HG03139 (cell line): ENCODE results near the gene STK16.
"Not testable (repeated sequence)": the region's sequence is repeated elsewhere in the genome, so short reads cannot be mapped to it uniquely, and the experiment has no call there.

Source experiments
- ATAC-seq: cut with Tn5 transposase; IDR thresholded peaks from one replicate; pipeline ENCODE4 v1.9.1; 2021; ENCODE audit not compliant: unreplicated experiment

The STK16 gene

DNA sequence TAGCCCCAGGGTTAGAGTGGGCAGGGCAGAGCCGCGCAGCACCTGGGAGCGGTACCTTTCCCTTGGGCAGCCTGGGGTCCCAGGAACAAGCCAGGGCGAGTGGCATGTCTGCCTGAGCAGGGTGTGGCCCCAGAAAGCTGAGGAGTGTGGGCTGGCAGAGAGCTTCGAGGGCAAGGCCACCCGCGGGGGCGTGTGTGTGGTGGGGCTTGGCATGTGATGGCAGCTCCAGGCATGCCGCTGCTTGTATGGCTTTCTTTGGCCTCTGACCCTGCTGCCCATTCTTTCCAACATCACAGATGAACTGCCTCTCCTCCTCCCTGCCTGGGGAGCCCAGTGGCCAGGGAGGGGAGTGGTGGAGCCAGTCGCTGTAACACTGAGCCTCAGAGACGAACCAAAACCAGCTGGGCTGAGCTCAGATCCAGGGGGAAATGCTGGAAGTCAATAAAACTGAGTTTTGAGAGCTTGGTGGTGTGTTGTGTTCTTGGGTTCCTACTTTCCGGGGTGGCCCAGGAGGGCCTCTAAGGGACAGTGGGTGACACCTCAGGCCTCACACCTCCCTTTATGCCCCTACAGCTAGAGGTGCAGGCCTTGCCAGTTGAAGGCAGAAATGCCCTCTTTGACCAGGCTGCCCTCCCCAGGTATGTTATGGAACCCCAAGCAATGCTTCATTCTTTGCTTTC lies 41.3 kb downstream of the STK16 start:
- no peak for ATAC-seq

DNA sequence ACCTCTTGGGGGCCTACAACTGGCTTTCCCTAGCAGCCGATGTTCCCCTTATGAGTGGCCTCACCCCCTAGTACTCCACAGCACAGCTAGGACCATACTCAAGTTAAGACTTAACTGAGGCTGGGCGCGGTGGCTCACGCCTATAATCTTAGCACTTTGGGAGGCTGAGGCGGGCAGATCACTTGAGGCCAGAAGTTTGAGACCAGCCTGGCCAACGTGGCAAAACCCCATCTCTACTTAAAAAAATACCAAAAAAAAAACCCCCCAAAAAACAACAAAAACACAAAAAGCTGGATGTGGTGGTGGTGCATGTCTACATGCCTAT lies 41.8 kb downstream of the STK16 start:
- not testable (repeated sequence) for ATAC-seq

DNA sequence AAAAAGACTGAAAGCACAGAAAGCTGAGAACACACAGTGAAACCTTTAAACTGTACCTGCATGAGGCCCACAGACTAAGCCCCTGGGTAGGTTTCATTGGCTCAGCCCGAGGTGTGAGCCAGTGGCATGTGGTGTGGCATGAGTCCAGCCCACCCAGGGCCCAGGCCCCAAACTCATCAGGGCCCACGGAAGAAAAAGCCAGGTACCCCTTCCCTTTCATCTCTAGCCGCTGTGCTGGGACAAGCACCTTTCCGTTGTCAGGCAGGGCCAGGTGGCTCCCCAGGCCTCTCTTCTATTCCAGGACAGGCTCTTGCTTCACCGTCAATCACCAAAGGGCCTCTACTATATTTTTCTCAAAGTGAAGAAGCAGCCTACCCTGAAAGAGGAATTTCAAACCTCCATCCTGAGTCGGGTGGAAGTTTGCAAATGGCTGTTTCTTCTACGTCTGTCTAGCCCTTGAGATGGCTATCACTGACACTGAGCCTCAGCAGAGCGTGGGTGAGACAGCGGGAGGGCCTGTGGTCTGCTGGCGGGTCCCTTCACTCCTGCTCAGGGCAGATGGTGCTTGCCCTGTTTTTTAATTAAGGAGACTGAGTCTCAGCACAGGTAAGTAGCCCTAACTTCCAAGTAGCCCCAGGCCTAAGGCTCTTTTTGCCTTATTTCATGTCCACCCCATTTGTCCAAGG lies 42.4 kb downstream of the STK16 start:
- ATAC-seq = no peak

DNA sequence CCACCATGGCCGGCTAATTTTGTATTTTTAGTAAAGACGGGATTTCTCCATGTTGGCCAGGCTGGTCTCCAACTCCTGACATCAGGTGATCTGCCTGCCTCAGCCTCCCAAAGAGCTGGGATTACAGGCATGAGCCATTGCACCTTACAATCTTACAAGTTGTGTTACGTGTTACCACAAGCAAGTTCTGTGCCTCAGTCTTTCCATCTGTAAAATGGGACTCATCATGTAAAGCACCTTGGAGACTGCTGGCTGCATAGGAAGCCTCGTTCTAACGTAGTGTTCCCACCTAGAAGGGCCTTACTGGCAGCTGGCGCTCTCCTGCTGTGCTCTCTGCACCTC lies 43.9 kb downstream of the STK16 start:
- no peak for ATAC-seq

DNA sequence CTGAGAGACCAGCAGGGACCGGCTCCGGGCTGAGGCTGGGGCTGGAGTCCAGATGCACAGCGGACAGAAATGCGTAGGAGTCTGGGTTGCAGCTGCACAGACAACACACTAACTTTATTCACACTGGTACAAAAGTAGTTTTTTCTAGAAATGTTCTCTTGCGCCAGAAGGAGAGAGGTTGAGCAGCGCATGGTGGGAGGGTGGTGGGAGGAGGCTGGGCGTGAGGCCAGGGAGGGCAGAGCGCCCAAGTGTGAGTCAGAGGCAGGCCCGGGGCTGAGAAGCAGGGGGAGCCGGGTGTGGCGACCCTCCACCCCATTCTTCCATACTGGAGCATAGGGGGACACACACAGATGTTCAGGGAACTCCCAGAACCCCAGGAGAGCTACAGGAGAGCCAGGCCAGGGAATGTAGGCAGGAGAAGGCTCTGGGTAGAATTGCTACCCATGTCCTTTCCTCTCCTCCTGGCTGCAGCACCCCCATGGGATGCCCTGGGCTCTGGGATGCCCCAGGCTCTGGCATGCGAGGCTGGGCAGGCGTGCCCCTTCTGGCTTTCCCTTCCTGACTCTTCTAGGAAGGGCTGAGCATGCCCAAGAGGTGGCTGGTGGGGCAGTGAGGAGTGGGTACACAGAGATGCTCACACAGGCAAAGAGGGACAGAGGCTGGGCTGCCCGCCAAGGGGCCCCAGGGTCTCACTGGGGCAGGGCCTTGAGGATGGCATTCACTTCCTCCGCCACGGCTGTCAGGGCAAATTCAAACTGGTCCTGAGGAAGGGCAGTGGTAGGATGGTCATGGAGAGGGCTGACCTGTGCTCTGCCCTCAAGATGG lies 44.5 kb downstream of the STK16 start:
- no peak for ATAC-seq

DNA sequence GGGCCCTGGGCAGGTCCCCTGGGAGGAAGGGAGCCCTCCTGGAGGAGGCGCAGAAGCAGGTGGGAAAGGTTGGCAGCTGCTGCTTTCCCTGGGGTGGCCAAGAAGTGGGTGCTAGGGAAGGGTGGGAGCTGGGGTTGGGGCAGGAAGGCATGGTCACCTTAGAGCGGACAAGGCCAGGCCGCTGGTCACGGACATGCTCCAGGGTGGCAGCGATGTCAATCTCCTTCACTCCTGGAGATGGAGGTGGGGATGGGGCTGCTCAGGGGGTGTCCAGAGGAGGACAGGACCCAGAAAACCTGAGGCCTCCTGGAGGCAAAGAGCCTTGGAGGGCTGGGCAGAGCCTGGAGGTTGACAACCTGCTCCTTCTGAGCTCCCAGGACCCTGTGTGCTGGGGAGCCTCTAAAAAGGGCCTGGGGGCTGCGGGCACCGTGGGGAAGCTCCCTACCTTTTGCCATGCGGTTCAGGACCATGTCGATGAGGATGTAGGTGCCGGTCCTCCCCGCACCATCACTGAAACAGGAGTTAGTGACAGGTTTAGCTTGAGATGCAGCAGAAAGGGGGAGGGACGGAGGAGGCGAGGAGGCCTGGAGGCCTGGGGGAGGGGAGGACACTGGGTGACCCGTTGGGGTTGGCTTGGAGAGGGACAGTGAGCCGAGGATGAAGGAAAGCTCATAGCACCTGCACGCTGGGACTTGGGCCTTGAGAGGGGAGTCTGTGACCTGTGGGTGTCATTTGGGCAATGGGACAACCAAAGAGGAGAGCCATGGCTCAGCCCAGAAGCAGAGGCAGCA lies 45.3 kb downstream of the STK16 start:
- ATAC-seq = no peak

DNA sequence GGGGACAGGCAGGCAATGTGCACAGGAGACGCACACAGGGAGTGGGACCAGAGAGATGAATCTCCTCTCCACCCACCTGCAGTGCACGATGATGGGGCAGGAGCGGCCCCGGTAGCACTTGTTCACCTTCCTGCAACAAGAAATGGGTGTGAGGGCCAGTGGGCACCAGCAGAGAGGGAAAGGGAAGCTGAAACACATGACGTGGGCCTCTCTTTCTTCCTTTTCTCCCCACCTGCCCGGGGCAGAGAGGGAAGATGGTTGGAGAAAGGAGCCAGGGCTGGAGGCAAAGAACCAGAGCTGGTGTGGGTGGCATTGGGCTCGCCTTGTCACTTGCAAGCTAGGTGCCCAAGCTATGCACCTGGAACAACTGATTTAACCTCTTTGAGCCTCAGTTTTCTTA lies 46.1 kb downstream of the STK16 start:
- ATAC-seq = no peak

DNA sequence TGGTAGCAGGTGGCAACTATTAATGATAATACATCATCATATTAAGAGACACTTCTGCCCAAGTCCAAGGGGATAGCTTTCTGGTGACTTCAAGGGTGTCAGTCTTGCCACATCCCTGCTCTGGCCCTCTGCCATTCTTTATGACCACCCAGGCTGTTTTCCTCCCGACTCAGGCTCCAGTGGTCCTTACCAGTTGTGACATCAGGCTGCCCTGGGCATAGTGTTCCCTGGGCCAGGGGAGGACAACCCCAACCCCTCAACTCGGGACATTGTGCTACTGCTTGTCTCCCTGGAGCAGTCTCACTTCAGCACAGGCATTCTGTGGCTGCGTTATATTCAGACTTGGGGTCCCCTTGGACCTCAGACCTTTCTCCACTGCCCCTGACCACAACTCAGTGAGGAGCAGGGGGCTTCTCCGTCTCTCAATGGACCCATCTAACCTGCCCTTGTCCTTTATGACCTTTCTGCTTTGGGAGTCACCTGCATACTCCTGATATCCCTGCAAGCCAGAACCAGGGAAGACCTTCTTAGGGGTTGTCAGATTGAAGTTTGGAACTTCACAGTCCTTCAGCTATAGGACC lies 46.7 kb downstream of the STK16 start:
- ATAC-seq = no peak

DNA sequence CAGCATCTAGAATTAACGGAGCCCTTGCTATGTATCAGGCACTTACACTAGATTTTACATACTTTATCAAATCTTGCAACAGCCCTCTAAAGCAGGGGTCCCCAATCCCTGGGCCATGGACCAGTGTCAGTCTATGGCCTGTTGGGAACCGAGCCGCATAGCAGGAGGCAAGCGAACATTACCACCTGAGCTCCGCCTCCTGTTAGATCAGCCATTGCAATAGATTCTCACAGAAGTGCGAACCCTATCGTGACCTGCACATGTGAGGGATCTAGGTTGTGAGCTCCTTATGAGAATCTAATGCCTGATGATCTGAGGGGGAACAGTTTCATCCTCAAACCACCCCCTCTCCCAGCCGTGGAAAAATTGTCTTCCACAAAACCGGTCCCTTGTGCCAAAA lies 47.3 kb downstream of the STK16 start:
- no peak for ATAC-seq

DNA sequence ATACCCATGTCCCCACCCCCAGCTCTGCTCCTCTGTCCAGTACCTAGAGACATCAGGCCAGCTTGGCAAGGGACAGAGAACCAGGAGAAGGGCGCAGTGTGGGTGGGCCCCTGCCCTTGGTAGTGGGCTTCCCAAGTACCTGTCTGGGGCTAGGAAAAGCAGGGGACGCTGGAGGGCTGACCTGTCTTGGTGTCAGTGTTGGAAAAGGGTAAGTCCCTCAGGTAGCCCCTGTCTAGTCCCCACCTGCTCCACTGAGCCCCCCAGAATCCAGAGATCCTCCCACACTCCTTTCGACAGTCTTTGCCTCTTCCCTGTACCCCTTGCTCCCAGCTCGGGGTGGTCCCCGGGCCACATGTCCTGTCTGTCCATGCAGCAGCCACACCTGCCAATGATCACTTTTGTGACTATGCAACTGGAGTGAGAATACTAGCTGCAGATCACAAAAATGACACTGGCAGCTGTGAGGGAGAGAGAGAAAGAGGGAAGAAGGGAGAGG lies 48.5 kb downstream of the STK16 start:
- no peak for ATAC-seq

DNA sequence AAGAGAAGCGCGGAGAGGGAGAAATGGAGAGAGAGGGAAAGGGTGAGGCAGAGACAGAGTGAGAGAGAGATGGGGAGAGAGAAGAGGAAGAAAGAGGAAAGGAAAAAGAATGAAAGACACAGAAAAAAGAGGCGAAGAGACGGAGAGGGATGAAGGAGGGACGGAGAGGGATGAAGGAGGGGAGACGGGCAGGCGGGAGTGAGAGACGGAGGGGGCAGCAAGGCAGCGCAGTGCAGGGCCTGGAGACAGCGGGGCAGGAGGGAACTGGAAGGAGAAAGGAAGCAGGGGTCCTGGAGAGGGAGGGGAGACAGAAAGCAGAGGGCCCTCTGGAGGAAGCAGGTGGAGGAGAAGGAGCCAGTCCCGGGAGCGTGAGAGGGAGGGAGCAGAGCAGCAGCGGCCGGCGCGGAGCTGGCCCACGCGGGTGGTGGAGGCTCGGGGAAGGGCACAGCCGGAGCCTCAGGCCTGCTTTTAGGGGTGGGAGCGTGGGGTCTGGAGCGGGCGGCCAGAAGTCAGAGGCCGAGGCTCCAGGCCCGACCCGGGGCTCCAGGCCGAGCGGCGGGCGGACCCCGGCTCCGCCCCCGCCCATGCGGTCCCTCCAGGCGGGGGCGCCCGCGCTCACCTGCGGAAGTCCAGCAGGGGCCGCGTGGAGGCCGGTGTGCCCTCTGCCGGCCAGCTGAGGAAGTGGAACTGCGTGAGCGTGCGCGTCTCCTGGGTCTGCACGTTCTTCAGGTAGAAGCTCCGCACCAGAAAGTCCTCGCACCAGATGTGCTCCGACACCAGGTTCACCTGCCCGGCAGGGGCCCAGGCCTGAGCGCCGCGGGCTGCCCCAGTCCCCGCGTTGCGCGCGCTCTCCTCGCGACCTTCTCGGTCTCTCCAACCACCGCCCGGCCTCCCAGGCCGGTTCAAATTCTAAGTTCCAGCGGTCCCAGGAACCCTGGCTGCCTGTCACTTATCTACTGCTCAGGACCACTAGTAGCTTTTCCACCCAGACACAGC lies 49.4 kb downstream of the STK16 start:
- peak; percentile 84 for ATAC-seq

DNA sequence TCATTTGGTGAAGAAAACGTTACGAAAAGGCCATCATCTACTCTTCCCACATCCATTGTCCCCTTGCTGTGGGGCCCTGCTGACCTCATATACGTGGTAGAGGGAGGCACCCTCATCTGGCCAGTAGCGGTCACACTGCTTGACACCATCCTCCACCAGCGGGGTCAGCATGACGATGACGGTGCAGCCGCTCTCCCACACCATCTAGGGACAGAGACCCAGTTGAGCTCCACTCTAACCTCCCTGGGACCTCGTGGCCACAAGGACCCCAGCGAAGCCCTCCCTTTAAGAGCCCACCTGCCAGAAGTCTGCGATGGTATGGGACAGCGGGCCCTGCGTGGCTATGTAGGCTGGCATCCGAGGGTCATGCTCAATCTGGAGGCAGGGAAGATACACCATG lies 50.9 kb downstream of the STK16 start:
- no peak for ATAC-seq

DNA sequence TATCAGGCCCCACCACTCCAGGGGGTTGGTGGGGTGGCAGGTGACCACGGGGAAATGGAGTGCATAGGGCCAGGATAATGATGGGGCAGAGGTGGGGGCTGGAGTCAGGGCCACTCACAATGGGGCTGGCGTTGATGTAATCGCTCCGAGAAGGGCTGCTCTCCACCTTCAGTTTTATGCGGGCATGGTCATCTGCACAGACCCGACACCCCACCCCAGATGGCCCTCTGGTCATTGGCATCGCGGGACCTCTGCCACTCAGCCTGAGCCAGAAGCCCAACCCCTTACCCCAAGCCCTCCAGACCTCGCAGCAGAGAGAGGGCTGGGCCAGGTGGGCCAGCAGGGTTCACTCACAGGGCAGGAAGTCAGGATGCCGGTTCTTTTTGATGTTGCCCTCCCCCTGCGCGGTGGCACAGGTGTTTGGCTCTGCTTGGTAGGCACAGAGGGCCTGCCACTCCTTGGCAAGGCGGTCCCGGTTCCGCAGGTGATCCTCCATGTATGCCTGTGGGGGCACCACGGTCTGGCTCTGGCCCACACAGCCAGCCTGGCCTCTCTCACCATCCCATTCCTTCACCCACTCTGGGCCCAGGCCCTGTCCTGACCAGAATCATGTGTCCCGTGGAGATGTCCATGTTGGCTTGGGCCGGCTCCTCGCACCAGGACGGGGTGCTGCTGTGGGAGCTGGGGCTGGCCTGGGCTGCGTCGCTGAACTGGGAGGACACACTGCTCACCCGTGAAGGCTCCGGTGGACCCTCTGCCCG lies 51.5 kb downstream of the STK16 start:
- ATAC-seq = no peak

DNA sequence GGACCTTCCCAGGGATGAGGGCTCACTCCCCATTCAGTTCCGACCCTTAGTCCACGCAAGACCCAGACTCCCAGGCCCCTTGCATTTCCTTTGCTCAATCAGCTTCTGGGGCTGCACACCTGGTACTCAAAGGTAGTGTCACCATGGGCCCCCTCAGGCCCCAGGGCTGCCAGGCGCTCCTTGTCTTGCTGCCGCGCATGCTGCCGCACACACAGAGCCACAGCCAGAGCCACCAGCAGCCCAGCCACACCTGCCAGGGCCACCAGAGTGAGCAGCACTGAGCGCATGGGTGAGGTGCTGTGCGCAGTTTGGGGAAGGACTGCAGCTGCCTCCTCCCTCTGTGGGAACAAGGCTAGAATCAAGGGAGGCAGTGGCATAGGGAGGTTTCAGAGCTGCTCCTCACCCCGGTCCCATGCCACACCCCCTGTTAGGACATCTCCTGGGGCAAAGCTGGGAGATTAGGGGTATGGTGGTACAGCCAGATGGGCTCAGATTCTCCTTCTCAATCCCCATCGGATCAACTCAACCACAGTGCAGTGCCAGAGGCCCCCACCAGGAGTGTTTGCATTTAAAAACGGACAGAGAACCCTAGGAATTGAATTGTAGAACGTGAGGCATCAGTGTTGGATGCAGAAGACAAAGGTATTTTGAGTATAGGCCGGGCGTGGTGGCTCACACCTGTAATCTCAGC lies 52.6 kb downstream of the STK16 start:
- no peak for ATAC-seq

DNA sequence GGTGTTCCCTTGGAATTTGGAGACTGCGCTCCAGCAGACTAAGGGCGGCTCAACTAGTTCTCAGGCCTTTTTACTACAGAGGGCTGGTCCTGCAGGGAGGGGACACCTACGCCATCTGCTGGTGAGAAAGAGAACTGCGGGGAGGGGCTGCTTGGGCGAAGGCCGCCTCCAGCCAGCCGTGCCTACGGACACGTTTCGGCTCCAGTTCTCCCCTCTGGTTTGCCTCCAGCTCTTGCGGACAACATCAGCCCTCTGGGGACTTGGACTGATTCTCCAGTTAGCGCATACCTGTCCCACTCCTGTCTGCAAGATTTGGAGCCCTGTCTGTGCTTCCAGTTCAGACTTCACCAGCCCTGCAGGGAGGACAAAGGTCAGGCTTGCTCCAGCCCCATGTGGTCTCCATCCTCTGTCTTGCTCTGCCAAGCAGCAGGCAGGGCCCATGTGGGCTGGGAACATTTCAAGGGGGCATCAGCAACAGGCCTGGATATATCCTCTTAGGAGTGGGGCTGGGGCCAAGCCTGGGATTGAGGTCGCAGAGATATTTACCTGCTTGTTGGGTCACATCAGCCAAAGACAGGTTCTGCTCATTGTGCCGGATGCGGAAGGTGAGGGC lies 53.6 kb downstream of the STK16 start:
- ATAC-seq = peak; percentile 45

DNA sequence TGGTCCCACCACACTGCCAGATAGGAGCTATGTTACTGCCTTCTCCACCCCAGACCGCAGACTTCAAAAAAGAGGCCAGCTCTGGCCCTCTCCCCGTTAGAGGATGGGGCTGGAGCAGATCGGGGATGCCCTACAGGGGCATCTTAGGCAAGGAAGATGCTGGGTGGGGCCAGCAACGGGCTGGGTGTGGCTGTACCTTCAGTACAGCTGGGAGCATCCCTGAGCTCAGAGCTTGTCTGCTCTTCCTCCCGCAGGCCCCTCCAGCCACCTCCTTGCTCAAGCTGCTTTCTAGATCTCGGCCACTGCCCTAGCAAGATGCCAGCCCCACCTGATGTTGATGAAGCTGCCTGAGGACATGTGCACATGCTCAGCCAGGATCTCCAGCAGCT lies 54.1 kb downstream of the STK16 start:
- ATAC-seq = no peak
